ENCODE measurements around the gene STAB2. TPM values are rescaled to one million over a fixed set of nuclear protein-coding genes. Genes with fewer than 3 reads are reported as not detected.

STAB2 gene
- polyA plus RNA-seq, 3 donors: not detected

GRCh38 chr12:103727638-103728037 lies 140.6 kb downstream of the STAB2 start:
- TF ChIP-seq, protein P1, sequence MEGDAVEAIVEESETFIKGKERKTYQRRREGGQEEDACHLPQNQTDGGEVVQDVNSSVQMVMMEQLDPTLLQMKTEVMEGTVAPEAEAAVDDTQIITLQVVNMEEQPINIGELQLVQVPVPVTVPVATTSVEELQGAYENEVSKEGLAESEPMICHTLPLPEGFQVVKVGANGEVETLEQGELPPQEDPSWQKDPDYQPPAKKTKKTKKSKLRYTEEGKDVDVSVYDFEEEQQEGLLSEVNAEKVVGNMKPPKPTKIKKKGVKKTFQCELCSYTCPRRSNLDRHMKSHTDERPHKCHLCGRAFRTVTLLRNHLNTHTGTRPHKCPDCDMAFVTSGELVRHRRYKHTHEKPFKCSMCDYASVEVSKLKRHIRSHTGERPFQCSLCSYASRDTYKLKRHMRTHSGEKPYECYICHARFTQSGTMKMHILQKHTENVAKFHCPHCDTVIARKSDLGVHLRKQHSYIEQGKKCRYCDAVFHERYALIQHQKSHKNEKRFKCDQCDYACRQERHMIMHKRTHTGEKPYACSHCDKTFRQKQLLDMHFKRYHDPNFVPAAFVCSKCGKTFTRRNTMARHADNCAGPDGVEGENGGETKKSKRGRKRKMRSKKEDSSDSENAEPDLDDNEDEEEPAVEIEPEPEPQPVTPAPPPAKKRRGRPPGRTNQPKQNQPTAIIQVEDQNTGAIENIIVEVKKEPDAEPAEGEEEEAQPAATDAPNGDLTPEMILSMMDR (IDR thresholded peaks at IDR 0.05): no peak
- 86% methylated on average over 1 of the region's 3 CpGs for WGBS (ENCODE audit: insufficient coverage)
- no peak overlapping the region for H3K27ac Mint-ChIP-seq
- Histone ChIP-seq H3K4me2 (replicated peaks; ENCODE audit: extremely low read depth, low read length, poor library complexity, severe bottlenecking) (no peak overlapping the region), H3K4me3 (replicated peaks in 1 of 3; ENCODE audit: low read depth in 2 of 3, low read length in 3 of 3) (no peak overlapping the region), H3K27ac (ENCODE audit: low read depth in 1 of 2, low read length in 2 of 2) (no peak overlapping the region), H3K36me3 (replicated peaks in 1 of 2; ENCODE audit: control insufficient read depth in 1 of 2, insufficient read depth in 2 of 2, low read length in 2 of 2) (no peaks in the 10 kb centered on the region), H3K4me1 (ENCODE audit: control insufficient read depth in 1 of 2, insufficient read depth in 2 of 2, low read length in 2 of 2) (no peaks in the 10 kb centered on the region), H2AFZ (ENCODE audit: insufficient read depth, low read depth, low read length, poor library complexity, severe bottlenecking) (no peak overlapping the region), H3K79me2 (ENCODE audit: insufficient read depth, low read length) (no peaks in the 10 kb centered on the region), H4K20me1 (ENCODE audit: insufficient read depth, low read length) (no peaks in the 10 kb centered on the region), H3K9ac (ENCODE audit: insufficient read depth, low read length, poor library complexity, severe bottlenecking) (no peak overlapping the region), H3K27me3 (ENCODE audit: control insufficient read depth in 2 of 2, insufficient read depth in 2 of 2, low read length in 2 of 2) (no peaks in the 10 kb centered on the region), H3K9me3 (replicated peaks in 1 of 2; ENCODE audit: control insufficient read depth in 1 of 2, insufficient read depth in 1 of 2, low read length in 2 of 2) (peaks cover 5 to 8% of the 10 kb centered on the region in 2 donors)
- H3K36me3 Mint-ChIP-seq: no peaks in the 10 kb centered on the region
- H3K27me3 Mint-ChIP-seq (ENCODE audit: low read depth in 3 of 3): peaks cover 0 to 10% (median 0%) of the 10 kb centered on the region in 3 donors
- intact Hi-C loops (cut with micrococcal nuclease): no loop called here
- no peak for DNase-seq
- no peaks in the 10 kb centered on the region for H3K4me1 Mint-ChIP-seq
- no peak overlapping the region for H3K4me3 Mint-ChIP-seq
- H3K9me3 Mint-ChIP-seq: peaks cover 2 to 17% (median 9%) of the 10 kb centered on the region in 7 donors

GRCh38 chr12:103728323-103728722 lies 141.2 kb downstream of the STAB2 start:
- WGBS (ENCODE audit: insufficient coverage): no CpG with 5 or more reads among the region's 4 CpGs
- DNase-seq: no peak
- no peak overlapping the region for H3K27ac Mint-ChIP-seq
- Histone ChIP-seq H2AFZ (ENCODE audit: insufficient read depth, low read depth, low read length, poor library complexity, severe bottlenecking) (no peak overlapping the region), H3K4me3 (replicated peaks in 1 of 3; ENCODE audit: low read depth in 2 of 3, low read length in 3 of 3) (no peak overlapping the region), H3K9ac (ENCODE audit: insufficient read depth, low read length, poor library complexity, severe bottlenecking) (no peak overlapping the region), H3K27ac (ENCODE audit: low read depth in 1 of 2, low read length in 2 of 2) (no peak overlapping the region), H3K9me3 (replicated peaks in 1 of 2; ENCODE audit: control insufficient read depth in 1 of 2, insufficient read depth in 1 of 2, low read length in 2 of 2) (peaks cover 5 to 8% of the 10 kb centered on the region in 2 donors), H4K20me1 (ENCODE audit: insufficient read depth, low read length) (no peaks in the 10 kb centered on the region), H3K79me2 (ENCODE audit: insufficient read depth, low read length) (no peaks in the 10 kb centered on the region), H3K4me1 (ENCODE audit: control insufficient read depth in 1 of 2, insufficient read depth in 2 of 2, low read length in 2 of 2) (no peaks in the 10 kb centered on the region), H3K4me2 (replicated peaks; ENCODE audit: extremely low read depth, low read length, poor library complexity, severe bottlenecking) (no peak overlapping the region), H3K36me3 (replicated peaks in 1 of 2; ENCODE audit: control insufficient read depth in 1 of 2, insufficient read depth in 2 of 2, low read length in 2 of 2) (no peaks in the 10 kb centered on the region), H3K27me3 (ENCODE audit: control insufficient read depth in 2 of 2, insufficient read depth in 2 of 2, low read length in 2 of 2) (no peaks in the 10 kb centered on the region)
- no peaks in the 10 kb centered on the region for H3K4me1 Mint-ChIP-seq
- TF ChIP-seq, protein P1 (IDR thresholded peaks at IDR 0.05): no peak
- H3K27me3 Mint-ChIP-seq (ENCODE audit: low read depth in 3 of 3): peaks cover 0 to 10% (median 2%) of the 10 kb centered on the region in 3 donors
- H3K4me3 Mint-ChIP-seq: no peak overlapping the region
- no peaks in the 10 kb centered on the region for H3K36me3 Mint-ChIP-seq
- intact Hi-C loops (cut with micrococcal nuclease): no loop called here
- peaks cover 2 to 21% (median 9%) of the 10 kb centered on the region in 7 donors for H3K9me3 Mint-ChIP-seq

Data from CD14-positive monocyte (primary cell).